ENCODE data around the gene RTRAF. TPM values are rescaled to one million over a fixed set of nuclear protein-coding genes. Genes with fewer than 3 reads are reported as not detected.

RTRAF gene
- total RNA-seq, 1 experiment from 2014 or later, result 300 TPM

GRCh38 chr14:52059649-52060048 lies 70.3 kb downstream of the RTRAF start:
- Histone ChIP-seq H2AFZ (ENCODE audit: low read length) (no peak overlapping the region), H3K9ac (ENCODE audit: low read length) (no peak overlapping the region), H3K9me2 (replicated peaks; ENCODE audit: low read length) (no peaks in the 10 kb centered on the region), H3F3A (ENCODE audit: low read length, unreplicated experiment) (no peaks in the 10 kb centered on the region), H3K79me2 (ENCODE audit: low read length) (no peaks in the 10 kb centered on the region), H3K36me3 (ENCODE audit: low read depth, low read length) (no peaks in the 10 kb centered on the region), H4K20me1 (ENCODE audit: low read length) (no peaks in the 10 kb centered on the region), H3K4me3 (ENCODE audit: low read length) (no peak overlapping the region), H3K9me3 (ENCODE audit: low read length) (no peaks in the 10 kb centered on the region), H3K4me1 (ENCODE audit: insufficient read depth, low read length) (peaks cover 10% of the 10 kb centered on the region), H3K27ac (ENCODE audit: low read length) (no peak overlapping the region), H3K4me2 (ENCODE audit: low read length) (no peak overlapping the region), H3K27me3 (ENCODE audit: low read length) (no peaks in the 10 kb centered on the region)
- ChIA-PET POLR2A (ENCODE audit: unreplicated experiment) (interaction anchor here (0.7 kb wide), 2 partner anchors 14 to 1149 kb away, joined by 3 to 4 read pairs; no protein-coding TSS in a partner anchor), CTCF (no interaction called here)
- DNase-seq (no peak), ATAC-seq (no peak)
- BruUV-seq (replicated peaks), result no TSS peak
- no peak for TF ChIP-seq EZH2 (IDR thresholded peaks at IDR 0.05; ENCODE audit: low read length, unreplicated experiment)
- no peak for TF ChIP-seq EZH2phosphoT487 (IDR thresholded peaks at IDR 0.05; ENCODE audit: borderline replicate concordance, low read length)
- TF ChIP-seq, protein P1, sequence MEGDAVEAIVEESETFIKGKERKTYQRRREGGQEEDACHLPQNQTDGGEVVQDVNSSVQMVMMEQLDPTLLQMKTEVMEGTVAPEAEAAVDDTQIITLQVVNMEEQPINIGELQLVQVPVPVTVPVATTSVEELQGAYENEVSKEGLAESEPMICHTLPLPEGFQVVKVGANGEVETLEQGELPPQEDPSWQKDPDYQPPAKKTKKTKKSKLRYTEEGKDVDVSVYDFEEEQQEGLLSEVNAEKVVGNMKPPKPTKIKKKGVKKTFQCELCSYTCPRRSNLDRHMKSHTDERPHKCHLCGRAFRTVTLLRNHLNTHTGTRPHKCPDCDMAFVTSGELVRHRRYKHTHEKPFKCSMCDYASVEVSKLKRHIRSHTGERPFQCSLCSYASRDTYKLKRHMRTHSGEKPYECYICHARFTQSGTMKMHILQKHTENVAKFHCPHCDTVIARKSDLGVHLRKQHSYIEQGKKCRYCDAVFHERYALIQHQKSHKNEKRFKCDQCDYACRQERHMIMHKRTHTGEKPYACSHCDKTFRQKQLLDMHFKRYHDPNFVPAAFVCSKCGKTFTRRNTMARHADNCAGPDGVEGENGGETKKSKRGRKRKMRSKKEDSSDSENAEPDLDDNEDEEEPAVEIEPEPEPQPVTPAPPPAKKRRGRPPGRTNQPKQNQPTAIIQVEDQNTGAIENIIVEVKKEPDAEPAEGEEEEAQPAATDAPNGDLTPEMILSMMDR (conservative IDR thresholded peaks at IDR 0.05; ENCODE audit: low read depth, low read length), result no peak
- intact Hi-C loops (cut with micrococcal nuclease), result no loop called here

- no TSS peak for BruUV-seq (replicated peaks)
- Histone ChIP-seq H3K27me3 (ENCODE audit: low read length) (no peaks in the 10 kb centered on the region), H3F3A (ENCODE audit: low read length, unreplicated experiment) (no peaks in the 10 kb centered on the region), H3K4me2 (ENCODE audit: low read length) (no peak overlapping the region), H3K9ac (ENCODE audit: low read length) (no peak overlapping the region), H3K4me3 (ENCODE audit: low read length) (no peak overlapping the region), H3K36me3 (ENCODE audit: low read depth, low read length) (no peaks in the 10 kb centered on the region), H3K9me2 (replicated peaks; ENCODE audit: low read length) (no peaks in the 10 kb centered on the region), H4K20me1 (ENCODE audit: low read length) (no peaks in the 10 kb centered on the region), H3K27ac (ENCODE audit: low read length) (no peak overlapping the region), H3K79me2 (ENCODE audit: low read length) (no peaks in the 10 kb centered on the region), H2AFZ (ENCODE audit: low read length) (no peak overlapping the region), H3K9me3 (ENCODE audit: low read length) (no peaks in the 10 kb centered on the region), H3K4me1 (ENCODE audit: insufficient read depth, low read length) (peaks cover 6% of the 10 kb centered on the region)
- POLR2A ChIA-PET (ENCODE audit: unreplicated experiment), result interaction anchor here (0.7 kb wide), 2 partner anchors 15 to 1149 kb away, joined by 3 to 4 read pairs; no protein-coding TSS in a partner anchor
- TF ChIP-seq EZH2phosphoT487 (IDR thresholded peaks at IDR 0.05; ENCODE audit: borderline replicate concordance, low read length), result no peak
- TF ChIP-seq, protein P1 (conservative IDR thresholded peaks at IDR 0.05; ENCODE audit: low read depth, low read length), result no peak
- no peak for TF ChIP-seq EZH2 (IDR thresholded peaks at IDR 0.05; ENCODE audit: low read length, unreplicated experiment)
- DNase-seq (no peak), ATAC-seq (no peak)
- CTCF ChIA-PET, result no interaction called here
- intact Hi-C loops (cut with micrococcal nuclease), result no loop called here
Observed at GRCh38 chr14:52060080-52060479, 70.7 kb downstream of the RTRAF start.

Other genes with a start within 250 kb of the RTRAF start
- 6.8 and 9.3 TPM in 2 replicates for gene GNG2, start 128.9 kb upstream of the RTRAF start, total RNA-seq (2014; rRNA removed)
- 2.5 and 3.1 TPM in 2 replicates for gene NID2, start 79.5 kb downstream of the RTRAF start, total RNA-seq (2014; rRNA removed)